GM21423 (cell line): ENCODE measurements around the gene CLSTN2.
"Not testable (repeated sequence)": the region's sequence is repeated elsewhere in the genome, so short reads cannot be mapped to it uniquely, and the experiment has no call there.

Experiments used
- ATAC-seq: cut with Tn5 transposase; IDR thresholded peaks from one replicate; pipeline ENCODE4 v1.9.1; 2021; ENCODE audit warnings: mild to moderate bottlenecking, moderate library complexity; ENCODE audit not compliant: unreplicated experiment

Gene CLSTN2

DNA sequence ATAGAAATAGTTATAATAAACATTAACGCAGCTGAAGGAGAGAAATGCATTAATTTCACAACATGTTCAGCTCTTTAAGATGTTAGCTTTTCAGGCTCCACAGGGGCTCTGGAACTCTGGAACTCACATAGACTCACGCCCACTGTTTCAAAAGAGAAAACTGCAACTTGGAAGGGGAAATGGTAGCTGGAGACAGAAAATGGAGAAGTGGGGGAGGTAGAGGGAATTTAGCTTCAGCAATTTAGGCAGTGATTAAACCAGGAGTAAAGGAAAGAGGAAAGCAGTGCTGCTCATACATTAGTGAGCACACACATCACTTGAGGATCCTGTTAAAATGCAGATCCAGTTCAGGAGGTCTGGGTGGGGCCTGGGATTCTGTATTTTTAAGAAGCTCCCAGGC lies 468.1 kb downstream of the CLSTN2 start:
- ATAC-seq = no peak

DNA sequence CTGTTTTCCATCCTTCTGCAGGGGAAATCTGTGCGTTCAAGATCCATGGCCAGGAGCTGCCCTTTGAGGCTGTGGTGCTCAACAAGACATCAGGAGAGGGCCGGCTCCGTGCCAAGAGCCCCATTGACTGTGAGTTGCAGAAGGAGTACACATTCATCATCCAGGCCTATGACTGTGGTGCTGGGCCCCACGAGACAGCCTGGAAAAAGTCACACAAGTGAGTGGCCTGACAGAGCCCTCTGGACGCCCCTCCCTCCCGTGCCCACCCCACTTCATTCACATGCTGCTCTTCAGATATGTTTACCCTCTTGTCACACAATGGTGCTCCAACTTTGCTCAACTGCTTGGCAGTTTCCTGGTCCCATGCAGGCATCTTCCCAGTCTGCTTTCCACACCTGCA lies 468.6 kb downstream of the CLSTN2 start:
- ATAC-seq = no peak

DNA sequence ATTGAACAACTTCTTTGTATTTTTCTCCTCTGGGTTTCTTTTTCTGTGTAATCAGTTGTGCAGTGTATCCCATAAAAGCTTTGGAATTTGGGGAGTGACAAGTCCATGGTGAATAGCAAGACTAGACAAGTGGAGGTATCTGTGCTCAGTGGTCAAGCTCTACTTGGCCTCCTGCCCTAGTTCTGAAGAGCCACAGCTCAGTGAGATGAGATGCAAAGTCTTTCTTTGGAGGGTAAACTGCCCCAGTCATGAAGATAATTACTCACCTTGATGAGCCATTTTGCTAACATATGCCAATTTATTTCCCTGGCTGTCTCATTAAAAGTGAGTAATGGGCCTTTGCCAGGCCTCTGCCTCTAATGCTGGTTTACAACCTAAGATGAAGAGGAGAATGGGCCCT lies 471.7 kb downstream of the CLSTN2 start:
- ATAC-seq = no peak

DNA sequence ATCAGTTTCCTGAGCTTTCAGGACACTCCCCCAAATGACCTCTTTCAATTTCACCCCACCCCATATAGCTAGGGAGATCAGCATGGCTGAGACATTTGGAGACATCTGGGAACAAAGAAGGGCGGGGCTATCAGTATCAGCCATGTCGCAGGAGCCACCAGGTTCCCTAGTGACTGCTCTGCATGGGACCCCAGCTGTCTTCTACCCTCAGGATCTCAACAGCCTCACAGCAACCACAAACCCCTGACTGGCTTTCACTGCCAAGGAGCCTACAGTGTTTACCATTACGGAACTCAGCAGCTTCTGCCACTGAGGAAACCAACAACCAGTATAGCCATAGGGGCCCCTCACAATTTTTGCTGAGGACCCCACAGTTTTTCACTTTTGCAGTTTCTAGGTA lies 473.3 kb downstream of the CLSTN2 start:
- ATAC-seq = no peak

DNA sequence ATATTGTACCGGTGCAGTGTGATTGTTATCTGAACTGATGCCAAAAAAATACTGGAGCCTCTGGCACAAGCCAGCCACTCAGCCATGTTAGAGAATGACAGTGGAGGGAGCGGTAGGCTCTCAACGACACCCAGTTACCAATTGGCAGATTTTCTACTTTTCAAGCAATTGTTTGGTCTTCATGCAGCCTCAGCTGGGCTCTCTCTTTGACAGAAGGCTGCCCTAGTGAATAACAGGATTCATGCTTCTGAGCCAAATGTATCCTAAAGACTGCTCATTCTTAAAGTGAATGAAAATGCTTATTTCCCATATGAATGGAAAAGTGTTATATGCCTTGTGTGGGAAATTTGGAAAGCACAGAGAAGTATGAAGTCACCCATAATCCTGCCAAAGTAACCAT lies 481.7 kb downstream of the CLSTN2 start:
- ATAC-seq = no peak

DNA sequence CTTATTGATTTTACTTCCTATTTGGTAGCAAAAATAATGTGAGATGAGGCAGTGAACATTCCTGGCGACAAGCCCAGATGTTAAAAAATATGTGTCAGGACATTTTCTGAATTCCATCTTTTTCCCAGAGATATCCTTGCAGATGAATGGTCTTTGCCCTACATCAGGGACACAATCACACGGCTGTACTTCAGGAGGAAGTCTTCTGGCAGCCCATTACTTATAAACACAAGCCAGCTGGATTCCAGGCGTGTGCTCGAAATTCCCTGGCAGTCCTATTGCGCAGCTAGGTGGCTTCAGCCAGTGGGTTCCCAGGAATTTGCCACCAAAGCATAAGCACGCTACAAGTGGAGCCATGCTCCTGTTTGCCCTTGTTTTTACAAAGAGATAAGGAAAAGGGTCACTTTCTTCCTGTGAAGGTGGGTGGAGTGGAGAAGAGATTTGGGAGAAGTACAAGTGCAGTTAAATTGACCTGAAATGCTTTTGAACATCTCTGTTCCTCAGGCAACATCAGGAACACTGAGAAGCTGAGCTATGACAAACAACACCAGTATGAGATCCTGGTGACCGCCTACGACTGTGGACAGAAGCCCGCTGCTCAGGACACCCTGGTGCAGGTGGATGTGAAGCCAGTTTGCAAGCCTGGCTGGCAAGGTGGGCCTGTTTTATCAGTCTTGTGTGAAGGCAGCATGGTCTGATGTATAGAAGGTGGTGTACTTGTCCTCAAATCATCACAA lies 485.8 kb downstream of the CLSTN2 start:
- no peak for ATAC-seq

DNA sequence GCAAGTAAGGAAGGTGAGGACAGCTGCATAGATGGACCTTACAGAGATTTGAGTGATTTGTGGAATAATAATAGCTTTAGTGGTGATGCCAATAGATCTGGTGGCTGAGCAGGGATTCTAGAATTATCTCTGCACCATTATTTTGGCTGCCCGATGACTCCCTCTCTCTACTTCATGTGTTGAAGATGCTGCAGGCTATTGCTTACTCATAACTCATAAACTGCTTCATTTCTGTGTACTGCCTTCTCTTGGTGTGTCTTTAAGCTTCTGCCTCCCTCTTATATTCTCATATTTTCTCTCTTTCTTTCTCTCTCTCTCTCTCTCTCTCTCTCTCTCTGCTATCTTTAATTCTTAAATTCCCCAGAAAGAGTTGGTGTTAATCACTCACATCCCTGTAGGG lies 486.9 kb downstream of the CLSTN2 start:
- ATAC-seq = no peak

DNA sequence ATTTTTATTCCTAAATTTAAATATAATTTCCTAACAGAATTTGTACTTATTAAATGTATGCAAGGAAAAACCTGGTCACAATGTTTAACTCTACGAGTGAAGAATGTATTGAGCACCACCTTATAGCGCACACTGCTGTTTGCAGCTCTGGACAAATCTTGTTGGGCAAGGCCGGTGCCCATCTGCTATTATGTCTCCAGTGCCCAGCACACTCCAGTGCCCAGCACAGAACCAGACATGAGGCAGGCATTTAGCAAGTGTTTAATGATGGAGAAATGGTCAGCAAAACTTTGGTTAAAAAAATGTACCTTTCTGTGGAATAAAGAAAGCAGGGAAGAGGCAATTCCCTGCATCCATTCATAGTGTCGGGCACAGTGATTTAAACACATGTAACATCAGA lies 488.2 kb downstream of the CLSTN2 start:
- no peak for ATAC-seq

DNA sequence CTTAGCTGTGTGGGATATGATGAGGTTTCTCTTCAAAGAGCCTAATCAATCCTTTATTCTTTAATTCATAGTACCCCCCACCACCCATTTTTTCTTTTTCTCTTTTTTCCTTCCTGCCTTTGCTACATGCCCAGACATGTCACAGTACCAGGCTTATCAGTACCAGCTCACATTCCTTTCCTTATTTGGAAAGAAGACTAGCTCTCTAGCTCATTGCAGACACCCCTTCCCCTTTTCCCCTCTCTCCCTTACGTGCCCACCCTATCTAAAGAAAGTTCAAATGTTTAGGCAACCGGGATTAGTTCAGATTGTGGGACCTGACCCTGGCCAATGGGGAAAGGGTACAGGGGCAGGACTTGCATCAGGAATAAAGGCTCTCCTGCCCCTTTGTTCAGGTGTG lies 488.6 kb downstream of the CLSTN2 start:
- not testable (repeated sequence) for ATAC-seq

DNA sequence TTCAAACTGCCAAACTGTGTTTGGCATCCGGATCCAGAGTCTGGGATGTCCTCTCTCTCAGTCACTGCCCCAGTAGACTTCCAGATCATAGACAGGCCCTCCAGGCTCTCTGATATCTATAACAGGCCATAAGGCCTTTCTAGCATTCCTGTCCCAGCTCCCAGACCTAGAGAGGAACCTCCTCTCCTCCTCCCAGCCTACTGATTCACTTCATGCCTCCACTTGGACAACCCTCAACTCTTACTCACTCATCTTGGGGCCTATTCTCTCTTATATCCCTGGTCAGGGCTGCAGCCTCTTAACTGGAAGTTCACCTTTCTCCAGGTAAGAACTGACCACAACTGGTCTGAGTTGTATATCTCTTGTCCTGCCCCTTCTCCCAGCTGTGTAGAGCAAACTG lies 489.2 kb downstream of the CLSTN2 start:
- no peak for ATAC-seq

DNA sequence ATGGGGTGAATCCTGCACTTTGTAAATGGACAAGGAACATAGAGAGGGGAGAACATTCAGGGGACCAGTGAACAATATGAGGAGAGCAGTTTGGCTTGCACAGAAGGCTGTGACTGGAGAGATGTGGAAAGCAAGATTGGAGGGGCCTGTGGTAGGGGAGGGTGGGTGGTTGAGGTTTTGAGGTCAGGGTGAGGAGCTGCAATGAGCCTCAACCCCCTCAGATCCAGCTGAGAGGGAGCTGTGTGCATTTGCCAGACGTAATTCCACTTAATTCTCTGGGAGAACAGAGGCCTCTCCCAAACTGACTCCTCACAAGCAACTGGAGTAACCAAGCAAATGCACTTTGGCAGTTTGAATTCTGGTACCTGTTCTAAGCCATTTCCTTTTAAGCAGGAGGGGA lies 489.7 kb downstream of the CLSTN2 start:
- ATAC-seq = no peak

DNA sequence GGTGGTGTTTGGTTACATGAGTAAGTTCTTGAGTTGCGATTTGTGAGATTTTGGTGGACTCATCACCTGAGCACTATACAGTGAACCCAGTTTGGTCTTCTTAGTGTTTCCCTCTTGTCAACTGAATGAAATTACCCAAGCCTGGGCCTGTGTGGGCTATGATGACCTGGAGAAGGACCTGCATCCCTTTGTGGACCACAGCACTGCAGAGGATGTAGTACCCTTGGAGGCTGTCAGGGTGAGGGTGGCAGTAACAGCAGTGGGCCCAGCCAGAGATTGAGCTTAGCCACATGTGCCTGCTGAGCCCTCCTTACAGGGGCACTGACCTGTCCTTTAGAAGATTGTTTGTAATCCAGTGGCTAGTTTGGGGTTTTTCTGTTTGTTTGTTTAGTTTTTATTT lies 492.8 kb downstream of the CLSTN2 start:
- ATAC-seq = no peak

DNA sequence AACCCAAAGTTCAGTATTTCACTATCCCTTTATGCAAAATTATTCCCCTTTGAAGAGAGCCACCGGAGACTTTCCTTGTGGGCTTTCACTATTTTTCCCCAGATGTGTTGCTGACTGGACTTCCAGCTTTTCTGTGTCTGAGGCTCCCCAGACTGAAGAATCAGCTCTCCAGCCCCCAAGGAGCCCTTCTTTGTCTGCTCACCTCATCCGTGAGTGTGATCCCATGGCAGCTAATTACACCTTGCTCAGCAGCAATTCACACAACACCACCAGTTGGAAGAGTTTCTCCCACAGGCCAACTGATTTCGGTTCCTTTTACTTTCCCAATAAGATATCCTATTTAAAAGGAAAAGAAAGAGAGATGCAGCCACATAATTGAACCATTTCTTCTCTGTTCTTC lies 493.4 kb downstream of the CLSTN2 start:
- no peak for ATAC-seq

DNA sequence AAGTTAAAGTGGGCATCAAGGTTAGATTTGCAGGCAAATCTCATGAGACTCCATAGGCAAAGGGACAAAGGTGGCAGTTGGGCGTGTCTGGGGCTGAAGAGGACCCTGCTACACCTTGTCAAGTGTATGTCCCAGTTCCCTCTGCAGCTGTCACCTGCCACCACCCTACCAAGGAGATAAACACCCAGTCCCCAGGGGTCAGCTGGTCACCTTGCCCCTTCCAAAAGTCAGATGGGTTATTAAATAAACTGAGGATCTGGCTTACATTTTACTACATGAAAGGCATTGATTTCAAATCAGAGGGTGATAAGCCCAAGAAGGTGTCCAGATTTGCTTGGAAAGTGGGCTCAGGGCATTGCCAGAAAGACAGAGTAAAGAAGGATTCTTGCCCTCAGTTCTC lies 494.8 kb downstream of the CLSTN2 start:
- ATAC-seq = no peak

DNA sequence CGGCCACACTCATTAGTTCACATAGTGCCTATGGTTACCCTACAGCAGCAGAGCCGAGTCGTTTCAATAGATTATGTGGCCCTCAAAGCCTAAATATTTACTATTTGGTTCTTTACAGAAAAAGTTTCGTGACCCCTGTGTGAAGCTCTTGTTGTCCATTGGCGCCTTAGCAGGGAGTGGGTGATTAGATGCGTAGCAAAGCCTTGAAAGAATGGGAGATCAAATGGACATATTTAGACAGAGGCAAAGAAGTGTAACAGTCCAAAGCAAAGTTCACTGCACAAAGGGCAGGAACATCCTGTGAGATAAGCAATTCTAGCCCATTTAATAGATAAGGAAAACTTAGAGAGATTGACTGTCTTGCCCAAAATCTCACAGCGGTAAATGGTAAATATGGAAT lies 495.5 kb downstream of the CLSTN2 start:
- no peak for ATAC-seq

DNA sequence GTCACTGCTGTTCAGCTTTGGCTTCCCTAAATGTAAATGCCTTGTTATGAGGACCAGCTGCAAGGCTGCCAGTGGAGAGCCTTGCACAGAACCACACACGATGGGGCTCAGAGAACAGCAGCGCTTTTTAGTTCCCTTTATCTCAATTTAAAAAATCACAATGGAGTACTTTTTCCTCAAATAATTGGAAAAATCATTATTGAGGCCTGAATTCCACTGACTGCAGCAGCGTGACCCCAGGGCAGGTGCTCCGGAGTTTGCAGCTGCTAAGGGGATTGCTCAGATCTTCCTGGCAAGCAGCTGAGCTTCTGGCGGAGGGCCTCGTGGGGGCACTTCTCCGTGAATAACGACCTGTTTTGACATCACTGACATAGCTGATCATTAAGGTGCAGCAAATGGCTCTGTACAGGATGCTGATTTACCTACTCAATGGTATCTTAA lies 497.3 kb downstream of the CLSTN2 start:
- no peak for ATAC-seq

DNA sequence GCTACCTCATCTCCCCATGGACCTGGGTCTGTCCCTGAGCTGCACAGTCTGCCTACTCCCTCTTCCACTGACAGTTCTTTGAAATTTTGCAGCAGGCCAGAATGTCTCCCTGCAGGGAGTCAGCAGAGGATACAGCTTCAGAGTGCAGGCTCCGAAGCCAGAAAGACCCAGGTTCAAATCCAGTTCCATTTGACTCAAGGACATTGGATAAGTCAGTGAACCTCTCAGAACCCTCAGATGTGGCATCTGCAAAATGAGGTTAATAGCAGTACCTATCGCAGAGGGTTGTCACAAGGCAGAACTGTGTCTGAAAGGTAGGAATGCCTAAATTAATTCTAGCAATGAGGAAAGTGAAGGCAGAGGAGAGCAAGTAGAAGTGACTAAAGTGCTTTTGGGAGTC lies 498.4 kb downstream of the CLSTN2 start:
- no peak for ATAC-seq

DNA sequence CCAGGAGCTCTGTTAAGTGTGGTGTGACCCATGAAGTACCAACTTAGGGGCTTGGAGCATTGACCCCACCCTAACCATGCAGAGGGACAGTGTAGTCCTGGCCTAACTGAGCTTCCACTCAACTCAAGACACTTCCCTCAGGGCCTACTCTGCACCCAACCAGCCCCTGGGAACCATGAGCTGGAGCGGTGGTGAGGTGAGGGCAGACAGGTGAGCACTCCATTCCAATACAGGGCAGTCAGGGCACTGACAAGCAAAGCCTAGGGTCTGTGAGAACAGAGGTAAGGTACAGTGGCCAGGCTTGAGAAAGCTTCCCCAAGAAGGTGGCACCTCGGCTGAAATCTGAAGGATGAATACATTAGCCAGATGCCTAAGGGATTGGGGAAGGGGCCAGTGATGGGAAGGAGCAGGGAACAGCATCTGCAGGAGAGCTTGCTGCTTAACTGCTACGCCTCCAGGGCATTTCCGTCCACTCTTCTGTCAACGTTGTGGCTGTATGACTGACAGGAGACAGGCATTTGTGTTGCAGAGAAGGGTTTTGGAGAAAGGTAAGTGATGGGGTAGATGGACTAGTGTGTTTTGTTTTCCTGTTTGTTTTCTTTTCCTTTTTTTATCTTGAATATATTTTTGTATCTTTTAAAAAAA lies 499.4 kb downstream of the CLSTN2 start:
- no peak for ATAC-seq

DNA sequence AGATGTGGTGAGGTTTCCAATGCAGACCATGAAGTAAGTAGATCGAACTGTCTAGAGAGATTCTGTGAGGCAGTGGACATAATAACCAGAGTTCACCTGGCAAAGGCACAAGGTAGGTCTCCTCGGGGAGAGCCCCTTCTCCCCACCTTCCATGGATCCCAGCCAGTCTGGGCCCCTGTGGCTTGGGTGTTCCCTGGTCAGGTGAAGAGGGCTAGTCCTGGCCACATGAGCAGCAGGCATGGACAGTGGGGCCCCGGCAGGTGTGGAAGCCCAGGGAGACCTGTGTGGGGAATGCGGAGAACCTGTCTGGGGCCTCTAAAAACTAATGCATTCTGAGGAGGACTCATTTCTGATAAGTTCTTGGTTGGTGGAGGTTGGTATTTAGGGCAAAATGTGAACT lies 501.4 kb downstream of the CLSTN2 start:
- no peak for ATAC-seq

DNA sequence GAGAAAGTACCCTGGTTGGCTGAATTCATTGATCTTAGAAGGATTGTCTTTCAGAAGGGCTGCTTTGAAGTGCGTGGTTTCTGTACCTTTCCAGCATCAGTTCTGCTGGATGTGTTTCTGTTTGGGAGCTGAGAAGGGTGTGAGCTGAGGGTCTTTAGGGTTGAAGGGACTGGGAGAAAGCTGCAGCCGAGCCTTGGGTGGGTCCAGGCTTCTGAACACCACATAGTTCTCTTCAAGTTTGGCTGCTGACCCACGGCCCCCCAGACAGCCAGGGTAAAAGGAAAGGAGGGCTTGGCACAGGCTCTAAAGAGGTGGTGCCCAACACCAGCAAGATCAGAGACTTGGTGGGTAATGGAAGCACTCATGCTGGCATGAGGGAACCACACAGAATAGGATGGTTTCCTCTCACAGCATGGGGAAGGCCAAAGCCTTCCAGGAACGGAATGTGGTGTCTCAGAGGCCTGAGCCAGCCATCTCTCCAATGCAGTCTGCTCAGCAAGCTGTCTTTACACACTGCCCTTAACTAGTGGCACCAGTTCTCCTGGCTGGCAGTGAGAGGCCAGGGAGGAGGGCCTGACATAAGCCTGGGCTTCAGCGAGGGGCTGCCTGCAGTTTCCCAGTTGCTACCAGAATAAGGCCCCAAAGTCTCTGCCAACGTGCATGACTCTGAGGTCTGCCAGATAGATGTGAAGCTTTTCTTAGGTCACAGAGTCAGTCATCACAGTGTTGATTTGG lies 503.9 kb downstream of the CLSTN2 start:
- no peak for ATAC-seq

DNA sequence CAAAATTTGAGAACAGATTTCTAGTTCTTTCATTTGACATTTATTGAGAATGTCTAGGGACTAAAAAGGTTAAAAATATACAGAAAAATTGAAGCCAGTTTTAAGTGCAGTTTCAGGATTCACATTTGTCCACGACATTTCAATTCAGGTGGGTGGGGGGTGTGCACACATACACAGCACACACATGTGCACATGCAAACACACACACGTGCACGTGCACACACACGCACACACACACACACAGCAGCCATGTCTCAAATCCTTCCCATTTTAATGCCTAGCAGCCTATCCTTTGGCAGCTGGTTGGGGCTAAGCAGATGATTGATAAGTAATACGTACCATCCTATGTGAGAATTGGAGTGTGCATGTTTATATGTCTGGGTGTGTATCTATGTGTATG lies 504.5 kb downstream of the CLSTN2 start:
- no peak for ATAC-seq

DNA sequence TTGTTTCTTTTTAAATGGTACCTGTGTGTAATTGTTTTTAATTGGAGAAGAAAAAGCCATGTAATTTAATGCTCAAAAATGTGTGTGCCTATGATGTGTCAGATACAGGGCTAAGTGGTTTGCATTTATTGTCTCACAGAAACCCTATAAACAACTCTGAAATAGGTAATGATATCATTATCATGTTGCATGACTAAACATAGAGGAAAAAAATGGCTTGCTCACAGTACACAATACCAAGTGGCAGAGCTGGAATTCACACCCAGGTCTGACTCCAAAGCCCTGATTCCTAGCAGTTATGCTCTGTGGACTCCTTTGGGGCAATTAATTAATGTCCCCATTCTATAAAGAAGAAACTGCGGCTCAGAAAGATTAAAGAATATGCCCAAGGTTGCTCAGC lies 505.5 kb downstream of the CLSTN2 start:
- ATAC-seq = no peak
